Amniotic stem cell (primary cell): ENCODE results near the gene CASZ1.

Experiments
- DNase-seq: peaks from one replicate; lab custom pipeline; 2025; lab: John Stamatoyannopoulos, UW

CASZ1 gene

DNA sequence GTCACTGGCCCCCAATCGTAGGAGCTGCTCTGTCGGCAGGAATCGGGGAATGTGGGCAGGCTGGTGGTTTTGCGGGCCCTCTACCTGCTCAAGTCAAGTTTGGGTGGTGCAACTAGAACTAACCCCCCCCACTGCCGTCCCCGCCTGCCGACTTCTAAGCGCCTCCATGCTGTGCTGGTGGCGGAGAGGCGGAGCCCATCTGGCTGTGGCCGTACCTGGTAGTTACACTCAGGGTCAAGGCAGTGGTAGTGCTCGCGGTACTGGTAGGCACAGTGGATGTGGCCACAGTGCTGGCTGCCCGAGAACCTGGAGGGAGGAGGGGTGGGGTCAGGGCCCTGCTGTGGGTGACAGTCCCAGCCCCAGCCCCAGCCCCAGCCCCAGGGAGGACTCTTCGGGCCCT is 140.0 kb downstream of the CASZ1 start:
- DNase-seq, result no peak

DNA sequence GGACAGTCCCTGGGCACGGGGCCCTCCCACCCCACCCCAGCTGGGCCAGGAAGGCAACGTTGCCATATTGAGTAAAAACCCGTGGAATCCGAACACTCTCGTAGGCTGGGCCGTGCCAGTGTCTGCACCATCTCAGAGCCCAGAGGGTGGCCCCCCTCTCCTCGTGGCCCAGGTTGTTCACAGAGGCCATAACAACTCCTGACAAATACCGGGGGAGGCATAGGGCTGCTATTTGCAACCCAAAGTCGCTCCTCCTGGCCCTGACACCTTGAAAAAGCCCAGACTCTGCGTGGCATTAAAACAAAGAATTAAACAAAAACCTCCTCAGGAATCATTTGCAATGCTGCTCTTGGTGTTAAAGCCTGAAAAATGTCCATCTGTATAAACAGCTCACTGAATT is 141.4 kb downstream of the CASZ1 start:
- DNase-seq, result no peak

GRCh38 chr1:10653370-10654125 is 142.9 kb downstream of the CASZ1 start:
- DNase-seq, result no peak

DNA sequence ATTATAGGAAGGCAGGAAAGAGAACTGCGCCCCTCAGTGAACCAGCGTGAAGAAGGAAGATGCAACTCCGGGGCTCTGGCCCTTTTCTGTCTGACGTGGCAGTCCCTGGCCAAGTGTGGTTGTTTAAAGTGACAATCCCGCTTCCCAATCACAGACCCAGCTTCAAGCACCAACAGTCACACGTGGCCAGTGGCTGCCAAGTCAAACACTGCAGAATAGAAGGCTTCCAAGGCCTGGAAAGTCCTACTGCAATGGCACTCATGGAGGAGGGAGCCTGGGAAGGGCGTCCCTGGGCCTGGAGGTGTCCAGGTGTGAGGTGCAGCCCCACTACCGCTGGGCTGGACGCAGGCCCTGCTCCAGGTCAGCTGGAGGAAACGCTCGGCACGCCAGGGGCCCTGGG is 143.8 kb downstream of the CASZ1 start:
- DNase-seq, result no peak

GRCh38 chr1:10651793-10652192 is 144.7 kb downstream of the CASZ1 start:
- DNase-seq, result no peak

GRCh38 chr1:10651389-10651766 is 145.1 kb downstream of the CASZ1 start:
- no peak for DNase-seq

- no peak for DNase-seq
These were observed 145.7 kb downstream of the CASZ1 start for GRCh38 chr1:10650556-10651388.

- no peak for DNase-seq
These were observed 146.8 kb downstream of the CASZ1 start for GRCh38 chr1:10649517-10650201.

- no peak for DNase-seq
These were observed 147.5 kb downstream of the CASZ1 start for GRCh38 chr1:10648689-10649516.

DNA sequence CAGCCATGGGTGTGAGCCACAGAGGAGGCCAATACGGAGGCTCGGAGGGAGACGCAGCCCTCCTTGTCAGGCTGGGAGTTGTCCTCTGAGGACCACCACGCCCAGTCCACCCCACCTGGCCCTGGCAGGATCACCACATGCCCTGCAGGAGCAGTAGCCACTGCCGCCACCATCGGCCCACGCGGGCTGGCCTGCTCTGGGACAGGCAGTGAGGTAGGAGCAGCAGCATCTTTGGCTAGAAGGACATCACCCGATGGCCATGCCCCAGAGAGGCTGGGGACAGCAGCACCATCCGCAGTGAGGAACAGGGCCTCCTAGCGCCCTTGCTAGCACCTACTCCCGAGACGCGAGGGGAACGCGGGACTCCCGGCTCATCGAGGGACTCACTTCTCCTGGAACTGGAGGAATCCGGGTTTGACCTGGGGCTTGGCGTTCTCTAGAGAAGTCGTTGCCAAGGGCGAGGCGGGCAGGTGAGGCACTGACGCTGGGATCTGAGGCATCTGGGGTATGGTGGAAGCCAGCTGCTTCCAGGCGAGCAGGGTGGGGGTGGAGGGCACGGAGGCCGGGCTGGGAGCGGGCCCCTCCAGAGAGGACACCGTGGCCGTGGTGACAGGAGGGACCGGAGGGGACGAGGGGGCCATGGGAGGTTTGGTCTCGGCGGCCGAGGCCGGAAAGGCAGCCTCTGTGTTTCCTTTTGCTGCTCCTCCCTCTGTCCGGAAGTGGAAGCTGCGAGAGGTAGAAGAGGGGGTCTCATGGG is 148.9 kb downstream of the CASZ1 start:
- no peak for DNase-seq

DNA sequence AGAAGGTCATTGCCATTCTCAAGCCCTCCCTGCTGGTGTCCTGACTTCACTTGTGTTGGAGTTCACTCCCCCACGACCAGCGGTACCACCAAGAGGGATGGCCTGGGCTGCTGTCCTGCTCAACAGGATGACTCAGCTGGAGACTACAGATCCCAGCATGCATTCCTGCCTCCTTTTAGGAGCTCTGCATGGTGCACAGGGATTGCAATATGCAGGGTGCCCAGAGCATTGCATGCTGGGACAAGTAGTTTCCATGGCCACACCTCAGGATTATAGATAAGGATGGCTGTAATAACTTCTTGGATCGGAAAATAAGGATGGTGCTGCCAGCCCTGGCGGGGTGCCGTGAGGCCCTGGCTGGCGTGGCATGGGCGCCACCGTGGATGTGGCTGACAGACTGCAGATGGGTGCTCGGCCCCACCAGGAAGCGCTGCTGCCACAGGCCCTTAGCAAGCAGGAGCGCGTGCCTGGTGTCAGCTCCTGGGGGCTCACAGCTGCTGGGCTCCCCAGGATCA is 150.0 kb downstream of the CASZ1 start:
- no peak for DNase-seq

GRCh38 chr1:10644307-10645128 is 151.9 kb downstream of the CASZ1 start:
- DNase-seq, result no peak

GRCh38 chr1:10643607-10644306 is 152.7 kb downstream of the CASZ1 start:
- DNase-seq, result no peak

DNA sequence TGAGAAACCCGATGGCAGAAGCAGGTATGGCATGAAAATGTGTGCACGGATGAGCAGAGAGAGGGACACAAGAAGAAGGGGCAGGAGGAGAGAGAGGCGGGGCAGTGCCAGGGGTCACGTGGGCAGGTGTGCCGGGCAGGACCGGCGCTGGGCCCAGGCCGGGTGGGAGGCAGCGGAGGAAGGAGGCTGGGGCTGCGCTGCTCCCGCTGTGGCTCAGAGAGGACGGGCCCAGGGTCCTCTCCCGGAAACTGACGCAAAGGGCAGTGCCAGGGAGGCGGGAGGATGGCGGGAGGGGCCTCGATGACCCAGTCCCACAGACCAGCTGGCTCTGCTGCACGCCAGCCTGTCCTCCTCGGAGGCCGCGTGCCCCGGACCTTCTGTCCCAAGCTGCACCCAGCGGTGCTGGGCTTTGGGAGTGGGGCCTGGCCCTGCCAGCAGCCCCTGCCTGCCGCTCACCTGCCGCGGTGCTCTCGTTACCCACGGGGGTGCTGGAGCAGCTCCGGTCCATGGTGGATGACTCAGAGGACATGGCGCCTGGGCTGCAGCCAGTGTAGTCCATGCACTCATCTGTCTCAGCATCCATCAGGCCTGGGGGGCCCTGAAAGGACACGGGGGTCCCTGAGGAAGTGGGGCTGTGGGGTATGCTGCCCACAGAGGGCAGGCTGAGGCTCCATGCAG is 153.9 kb downstream of the CASZ1 start:
- DNase-seq, result no peak

GRCh38 chr1:10641976-10642375 is 154.5 kb downstream of the CASZ1 start:
- DNase-seq, result no peak

- DNase-seq, result no peak
These were observed 155.4 kb downstream of the CASZ1 start for GRCh38 chr1:10640843-10641553.

- no peak for DNase-seq
These were observed 156.5 kb downstream of the CASZ1 start for GRCh38 chr1:10639775-10640578.
